K562 (cell line): ENCODE results near the gene PLCD4. TPM values are rescaled to one million over a fixed set of nuclear protein-coding genes. Genes with fewer than 3 reads are reported as not detected.

Experiments used
- FOXA1 ChIP-seq: fragments of 450-650 bp; IDR thresholded peaks from 2 replicates; pipeline ENCODE4 v1.6.1; 2016; ENCODE audit warnings: mild to moderate bottlenecking, borderline replicate concordance
- FOXJ3 ChIP-seq: sonication (generic); formaldehyde crosslinking; IDR thresholded peaks from 2 replicates; pipeline ENCODE4 v1.4.0; 2020; ENCODE audit warnings: mild to moderate bottlenecking, missing genetic modification reagents
- HMG20A ChIP-seq: fragments of 450-650 bp; formaldehyde crosslinking; conservative IDR thresholded peaks from 2 replicates; pipeline ENCODE4 v1.4.0; 2020; ENCODE audit warnings: mild to moderate bottlenecking, mixed read lengths
- KLF10 ChIP-seq: fragments of 250-450 bp; sonication (Bioruptor Pico); IDR thresholded peaks from 2 replicates; pipeline ENCODE4 v1.6.1; 2021; ENCODE audit warnings: matching md5 sums
- NCOA2 ChIP-seq, 2 experiments: fragments of 450-650 bp; IDR thresholded peaks; 2 replicates each; pipeline ENCODE4 v1.6.1; 2018; ENCODE audit warnings: mild to moderate bottlenecking in 2 of 2, moderate library complexity in 1 of 2; ENCODE audit not compliant: partially characterized antibody in 2 of 2
- POLR2B ChIP-seq: fragments of 450-650 bp; IDR thresholded peaks from 2 replicates; pipeline ENCODE4 v1.6.1; 2018; ENCODE audit warnings: low read depth; ENCODE audit not compliant: partially characterized antibody
- RBM39 ChIP-seq: fragments of 200-400 bp; formaldehyde crosslinking; optimal IDR thresholded peaks from 2 replicates; pipeline ENCODE3; 2018; ENCODE audit warnings: low read depth, low read length
- SLC30A9 ChIP-seq: fragments of 250-450 bp; sonication (Bioruptor Pico); IDR thresholded peaks from 2 replicates; pipeline ENCODE4 v1.8.0; 2022; ENCODE audit warnings: mild to moderate bottlenecking, moderate library complexity
- SRSF1 ChIP-seq: fragments of 200-400 bp; formaldehyde crosslinking; IDR thresholded peaks from 2 replicates; pipeline ENCODE4 v1.6.1; 2017; ENCODE audit warnings: mild to moderate bottlenecking, low read depth, low read length, moderate library complexity
- SUPT5H ChIP-seq: fragments of 450-650 bp; IDR thresholded peaks from 2 replicates; pipeline ENCODE4 v1.6.1; 2016
- ZFP30 ChIP-seq: fragments of 250-450 bp; sonication (Bioruptor Pico); IDR thresholded peaks from 2 replicates; pipeline ENCODE4 v1.8.0; 2022; ENCODE audit warnings: moderate library complexity, mild to moderate bottlenecking, inconsistent platforms, borderline replicate concordance
- polyA plus RNA-seq, 8 experiments: library from polyadenylated mRNA; depleted of rRNA in 4 of 8; stranded (reverse) in 5 of 8; unstranded in 3 of 8; fragments of >200 nt; fragmentation: Nextera tagmentation in 2 of 8; fragmentation: Illumina TruSeq in 1 of 8; extraction: Ambion mirVana in 2 of 8; extraction: Trizol in 1 of 8; gene quantifications; 2 replicates each; pipeline versions ENCODE4 v1.2.1 to v1.2.3, GENCODE V29; 2011 to 2014; ENCODE audit warnings: inconsistent platforms in 1 of 8, missing spikeins in 1 of 8
- total RNA-seq, 7 experiments: library from RNA; depleted of rRNA in 6 of 7; stranded (reverse); fragments of >200 nt in 6 of 7; fragmentation: Illumina TruSeq in 2 of 7; extraction: Trizol in 2 of 7; gene quantifications; 2 replicates each; pipeline versions ENCODE4 v1.2.1 to v1.2.3, GENCODE V29; 2011 to 2021; ENCODE audit warnings: low replicate concordance in 1 of 7
- TF ChIP-seq, protein P1 (sequence below), 2 experiments: fragments of 450-650 bp; IDR thresholded peaks; 2 replicates each; pipeline ENCODE4 v1.6.1; 2018; ENCODE audit warnings: mild to moderate bottlenecking in 2 of 2, low read depth in 1 of 2; ENCODE audit not compliant: partially characterized antibody in 2 of 2
- TF ChIP-seq, protein P2 (sequence below): sonication (generic); formaldehyde crosslinking; IDR thresholded peaks from 2 replicates; pipeline ENCODE4 v1.8.0; 2022; ENCODE audit warnings: mild to moderate bottlenecking, missing genetic modification reagents
- TF ChIP-seq, protein P3 (sequence below), 3 experiments: IDR thresholded peaks in 2 of 3; conservative IDR thresholded peaks in 1 of 3; 2 replicates each; pipeline ENCODE4 v1.5.1; 2011 to 2012; ENCODE audit warnings: low read length in 3 of 3, mild to moderate bottlenecking in 3 of 3, control low read depth in 2 of 3, improper control_type of control experiment in 1 of 3, inconsistent platforms in 1 of 3, low read depth in 1 of 3, mixed read lengths in 1 of 3, moderate library complexity in 1 of 3; ENCODE audit not compliant: insufficient read depth in 2 of 3
- TF ChIP-seq, protein P4 (sequence below): fragments of 450-650 bp; IDR thresholded peaks from 2 replicates; pipeline ENCODE4 v1.7.1; 2018; ENCODE audit warnings: mild to moderate bottlenecking, low read depth; ENCODE audit not compliant: partially characterized antibody
- TF ChIP-seq, protein P5 (sequence below): conservative IDR thresholded peaks from 2 replicates; pipeline ENCODE4 v1.6.1; 2011; ENCODE audit warnings: low read depth, mild to moderate bottlenecking, low read length; ENCODE audit not compliant: control insufficient read depth

PLCD4 gene
- total and polyA plus RNA-seq, 9 of the 15 experiments (the other 6 are each of a cell fraction or from before 2014, with no cell fraction given) = 0.13 to 0.38 TPM; not detected in 7

DNA sequence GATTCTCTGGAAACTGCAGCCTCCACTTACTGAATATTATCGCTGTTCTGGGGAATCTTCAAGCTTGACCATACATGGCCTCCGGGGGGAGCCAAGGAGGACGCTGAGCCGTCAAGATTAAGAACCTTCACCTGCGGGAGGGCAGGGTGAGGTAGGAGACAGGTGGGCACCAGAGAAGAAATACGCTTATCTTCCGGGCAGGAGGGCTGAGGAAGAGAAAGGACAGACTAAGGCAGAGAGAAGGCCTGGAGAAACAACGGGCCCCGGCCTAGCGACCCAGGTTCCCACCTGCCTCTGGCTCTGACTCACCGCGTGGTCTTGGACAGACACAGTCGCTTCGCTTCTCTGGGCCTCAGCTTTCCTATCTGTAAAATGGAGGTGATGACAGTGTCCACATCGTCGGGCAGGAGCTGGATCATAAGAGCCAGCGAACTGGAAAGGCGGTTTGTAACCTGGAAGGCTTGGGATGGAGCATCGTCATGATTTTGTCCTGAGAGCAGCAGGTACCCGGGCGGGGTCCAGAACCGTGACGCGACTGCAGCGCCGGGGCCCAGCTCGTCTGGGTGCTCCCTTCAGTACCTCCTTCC lies 51.1 kb downstream of the PLCD4 start (continued):
- TF ChIP-seq, protein P1, sequence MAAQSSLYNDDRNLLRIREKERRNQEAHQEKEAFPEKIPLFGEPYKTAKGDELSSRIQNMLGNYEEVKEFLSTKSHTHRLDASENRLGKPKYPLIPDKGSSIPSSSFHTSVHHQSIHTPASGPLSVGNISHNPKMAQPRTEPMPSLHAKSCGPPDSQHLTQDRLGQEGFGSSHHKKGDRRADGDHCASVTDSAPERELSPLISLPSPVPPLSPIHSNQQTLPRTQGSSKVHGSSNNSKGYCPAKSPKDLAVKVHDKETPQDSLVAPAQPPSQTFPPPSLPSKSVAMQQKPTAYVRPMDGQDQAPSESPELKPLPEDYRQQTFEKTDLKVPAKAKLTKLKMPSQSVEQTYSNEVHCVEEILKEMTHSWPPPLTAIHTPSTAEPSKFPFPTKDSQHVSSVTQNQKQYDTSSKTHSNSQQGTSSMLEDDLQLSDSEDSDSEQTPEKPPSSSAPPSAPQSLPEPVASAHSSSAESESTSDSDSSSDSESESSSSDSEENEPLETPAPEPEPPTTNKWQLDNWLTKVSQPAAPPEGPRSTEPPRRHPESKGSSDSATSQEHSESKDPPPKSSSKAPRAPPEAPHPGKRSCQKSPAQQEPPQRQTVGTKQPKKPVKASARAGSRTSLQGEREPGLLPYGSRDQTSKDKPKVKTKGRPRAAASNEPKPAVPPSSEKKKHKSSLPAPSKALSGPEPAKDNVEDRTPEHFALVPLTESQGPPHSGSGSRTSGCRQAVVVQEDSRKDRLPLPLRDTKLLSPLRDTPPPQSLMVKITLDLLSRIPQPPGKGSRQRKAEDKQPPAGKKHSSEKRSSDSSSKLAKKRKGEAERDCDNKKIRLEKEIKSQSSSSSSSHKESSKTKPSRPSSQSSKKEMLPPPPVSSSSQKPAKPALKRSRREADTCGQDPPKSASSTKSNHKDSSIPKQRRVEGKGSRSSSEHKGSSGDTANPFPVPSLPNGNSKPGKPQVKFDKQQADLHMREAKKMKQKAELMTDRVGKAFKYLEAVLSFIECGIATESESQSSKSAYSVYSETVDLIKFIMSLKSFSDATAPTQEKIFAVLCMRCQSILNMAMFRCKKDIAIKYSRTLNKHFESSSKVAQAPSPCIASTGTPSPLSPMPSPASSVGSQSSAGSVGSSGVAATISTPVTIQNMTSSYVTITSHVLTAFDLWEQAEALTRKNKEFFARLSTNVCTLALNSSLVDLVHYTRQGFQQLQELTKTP (IDR thresholded peaks at IDR 0.05; ENCODE audit: low read depth in 1 of 2, partially characterized antibody in 2 of 2) = no peak
- TF ChIP-seq, protein P2, sequence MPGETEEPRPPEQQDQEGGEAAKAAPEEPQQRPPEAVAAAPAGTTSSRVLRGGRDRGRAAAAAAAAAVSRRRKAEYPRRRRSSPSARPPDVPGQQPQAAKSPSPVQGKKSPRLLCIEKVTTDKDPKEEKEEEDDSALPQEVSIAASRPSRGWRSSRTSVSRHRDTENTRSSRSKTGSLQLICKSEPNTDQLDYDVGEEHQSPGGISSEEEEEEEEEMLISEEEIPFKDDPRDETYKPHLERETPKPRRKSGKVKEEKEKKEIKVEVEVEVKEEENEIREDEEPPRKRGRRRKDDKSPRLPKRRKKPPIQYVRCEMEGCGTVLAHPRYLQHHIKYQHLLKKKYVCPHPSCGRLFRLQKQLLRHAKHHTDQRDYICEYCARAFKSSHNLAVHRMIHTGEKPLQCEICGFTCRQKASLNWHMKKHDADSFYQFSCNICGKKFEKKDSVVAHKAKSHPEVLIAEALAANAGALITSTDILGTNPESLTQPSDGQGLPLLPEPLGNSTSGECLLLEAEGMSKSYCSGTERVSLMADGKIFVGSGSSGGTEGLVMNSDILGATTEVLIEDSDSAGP (CRISPR knock-in tag) = no peak
- TF ChIP-seq, protein P3, sequence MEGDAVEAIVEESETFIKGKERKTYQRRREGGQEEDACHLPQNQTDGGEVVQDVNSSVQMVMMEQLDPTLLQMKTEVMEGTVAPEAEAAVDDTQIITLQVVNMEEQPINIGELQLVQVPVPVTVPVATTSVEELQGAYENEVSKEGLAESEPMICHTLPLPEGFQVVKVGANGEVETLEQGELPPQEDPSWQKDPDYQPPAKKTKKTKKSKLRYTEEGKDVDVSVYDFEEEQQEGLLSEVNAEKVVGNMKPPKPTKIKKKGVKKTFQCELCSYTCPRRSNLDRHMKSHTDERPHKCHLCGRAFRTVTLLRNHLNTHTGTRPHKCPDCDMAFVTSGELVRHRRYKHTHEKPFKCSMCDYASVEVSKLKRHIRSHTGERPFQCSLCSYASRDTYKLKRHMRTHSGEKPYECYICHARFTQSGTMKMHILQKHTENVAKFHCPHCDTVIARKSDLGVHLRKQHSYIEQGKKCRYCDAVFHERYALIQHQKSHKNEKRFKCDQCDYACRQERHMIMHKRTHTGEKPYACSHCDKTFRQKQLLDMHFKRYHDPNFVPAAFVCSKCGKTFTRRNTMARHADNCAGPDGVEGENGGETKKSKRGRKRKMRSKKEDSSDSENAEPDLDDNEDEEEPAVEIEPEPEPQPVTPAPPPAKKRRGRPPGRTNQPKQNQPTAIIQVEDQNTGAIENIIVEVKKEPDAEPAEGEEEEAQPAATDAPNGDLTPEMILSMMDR (IDR thresholded peaks at IDR 0.05 in 2 of 3, conservative IDR thresholded peaks at IDR 0.05 in 1 of 3; ENCODE audit: insufficient read depth in 2 of 3, low read depth in 1 of 3, low read length in 3 of 3) = peak; percentile 67 to 93 (median 71)
- TF ChIP-seq SLC30A9 (CRISPR knock-in tag) (no peak), POLR2B (no peak), SUPT5H (no peak), FOXA1 (no peak), ZFP30 (CRISPR knock-in tag) (no peak), HMG20A (CRISPR knock-in tag) (no peak), NCOA2 (IDR thresholded peaks at IDR 0.05; ENCODE audit: partially characterized antibody in 2 of 2) (no peak), SRSF1 (no peak), KLF10 (CRISPR knock-in tag) (no peak), RBM39 (no peak), FOXJ3 (CRISPR knock-in tag) (no peak)
- TF ChIP-seq, protein P4, sequence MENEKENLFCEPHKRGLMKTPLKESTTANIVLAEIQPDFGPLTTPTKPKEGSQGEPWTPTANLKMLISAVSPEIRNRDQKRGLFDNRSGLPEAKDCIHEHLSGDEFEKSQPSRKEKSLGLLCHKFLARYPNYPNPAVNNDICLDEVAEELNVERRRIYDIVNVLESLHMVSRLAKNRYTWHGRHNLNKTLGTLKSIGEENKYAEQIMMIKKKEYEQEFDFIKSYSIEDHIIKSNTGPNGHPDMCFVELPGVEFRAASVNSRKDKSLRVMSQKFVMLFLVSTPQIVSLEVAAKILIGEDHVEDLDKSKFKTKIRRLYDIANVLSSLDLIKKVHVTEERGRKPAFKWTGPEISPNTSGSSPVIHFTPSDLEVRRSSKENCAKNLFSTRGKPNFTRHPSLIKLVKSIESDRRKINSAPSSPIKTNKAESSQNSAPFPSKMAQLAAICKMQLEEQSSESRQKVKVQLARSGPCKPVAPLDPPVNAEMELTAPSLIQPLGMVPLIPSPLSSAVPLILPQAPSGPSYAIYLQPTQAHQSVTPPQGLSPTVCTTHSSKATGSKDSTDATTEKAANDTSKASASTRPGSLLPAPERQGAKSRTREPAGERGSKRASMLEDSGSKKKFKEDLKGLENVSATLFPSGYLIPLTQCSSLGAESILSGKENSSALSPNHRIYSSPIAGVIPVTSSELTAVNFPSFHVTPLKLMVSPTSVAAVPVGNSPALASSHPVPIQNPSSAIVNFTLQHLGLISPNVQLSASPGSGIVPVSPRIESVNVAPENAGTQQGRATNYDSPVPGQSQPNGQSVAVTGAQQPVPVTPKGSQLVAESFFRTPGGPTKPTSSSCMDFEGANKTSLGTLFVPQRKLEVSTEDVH = no peak
- TF ChIP-seq, protein P5, sequence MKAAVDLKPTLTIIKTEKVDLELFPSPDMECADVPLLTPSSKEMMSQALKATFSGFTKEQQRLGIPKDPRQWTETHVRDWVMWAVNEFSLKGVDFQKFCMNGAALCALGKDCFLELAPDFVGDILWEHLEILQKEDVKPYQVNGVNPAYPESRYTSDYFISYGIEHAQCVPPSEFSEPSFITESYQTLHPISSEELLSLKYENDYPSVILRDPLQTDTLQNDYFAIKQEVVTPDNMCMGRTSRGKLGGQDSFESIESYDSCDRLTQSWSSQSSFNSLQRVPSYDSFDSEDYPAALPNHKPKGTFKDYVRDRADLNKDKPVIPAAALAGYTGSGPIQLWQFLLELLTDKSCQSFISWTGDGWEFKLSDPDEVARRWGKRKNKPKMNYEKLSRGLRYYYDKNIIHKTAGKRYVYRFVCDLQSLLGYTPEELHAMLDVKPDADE = peak; percentile 51; the same call in 1 of the 2 replicates
